ENCODE data around the gene PDE2A. TPM values are rescaled to one million over a fixed set of nuclear protein-coding genes. Genes with fewer than 3 reads are reported as not detected.

Gene PDE2A
- total RNA-seq, 2 donors from 2014 or later = 2.7 to 4.9 TPM

DNA sequence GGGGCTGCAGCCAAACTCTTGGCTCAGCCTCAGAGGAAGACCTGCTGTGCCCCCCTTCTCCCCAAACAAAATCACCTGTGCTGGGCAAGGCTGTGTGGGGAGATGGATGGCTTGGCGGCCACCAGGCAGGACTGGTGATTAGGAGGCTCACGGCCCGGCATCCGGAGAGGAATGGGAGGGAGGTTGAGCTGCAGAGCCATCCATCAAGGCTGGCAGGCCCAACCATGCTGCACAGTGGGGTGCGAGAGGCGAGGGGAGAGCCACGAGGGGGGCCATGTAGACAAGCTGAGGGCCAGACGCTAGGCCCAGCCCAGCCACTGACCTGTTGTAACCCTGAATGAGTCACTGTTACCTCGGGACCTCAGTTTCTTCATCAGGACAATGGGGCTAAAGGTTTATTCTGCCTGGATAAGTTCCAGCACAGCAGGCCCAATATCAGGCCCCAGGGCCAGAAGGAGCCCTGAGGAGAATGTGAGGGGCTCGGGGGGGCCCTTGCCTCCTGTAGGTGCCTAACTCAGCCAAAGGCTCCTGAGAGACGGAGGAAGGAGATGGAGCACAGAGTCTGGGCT, 18.2 kb downstream of the PDE2A start:
- no peak for ATAC-seq
- Mint-ChIP-seq H3K27ac (no peak overlapping the region), H3K36me3 (ENCODE audit: low read depth) (peaks cover 7% of the 10 kb centered on the region), H3K4me1 (peaks cover 2% of the 10 kb centered on the region), H3K27me3 (peaks cover 32% of the 10 kb centered on the region), H3K4me3 (no peak overlapping the region)
- no peaks in the 10 kb centered on the region for H3K9me3 ChIP-seq (ENCODE audit: control insufficient read depth, low read length, poor library complexity, severe bottlenecking)
- DNase-seq = no peak

DNA sequence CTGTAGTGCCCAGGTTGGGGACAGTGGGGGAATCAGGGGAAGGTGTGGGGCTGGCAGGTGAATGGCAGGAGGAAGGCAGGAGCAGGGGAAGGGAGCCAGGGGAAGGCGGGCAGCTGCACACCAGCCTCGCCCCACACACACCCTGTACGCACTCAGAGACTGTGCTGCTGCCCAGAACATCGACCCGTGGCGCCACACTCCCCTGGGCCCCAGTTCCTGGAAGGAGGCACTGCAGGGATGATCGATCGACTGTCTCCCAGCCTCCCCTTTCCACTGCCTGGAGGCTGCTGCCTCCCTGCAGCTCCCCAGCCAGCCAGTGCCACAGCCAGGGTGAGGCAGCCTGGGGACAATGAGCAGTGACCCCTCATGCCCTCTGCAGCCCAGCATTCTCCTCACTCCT, 19.2 kb downstream of the PDE2A start:
- DNase-seq (no peak), ATAC-seq (no peak)
- peaks cover 4% of the 10 kb centered on the region for H3K36me3 Mint-ChIP-seq (ENCODE audit: low read depth)
- H3K27ac Mint-ChIP-seq = no peak overlapping the region
- no peaks in the 10 kb centered on the region for H3K9me3 ChIP-seq (ENCODE audit: control insufficient read depth, low read length, poor library complexity, severe bottlenecking)
- peaks cover 3% of the 10 kb centered on the region for H3K4me1 Mint-ChIP-seq
- H3K27me3 Mint-ChIP-seq = peaks cover 27% of the 10 kb centered on the region
- no peak overlapping the region for H3K4me3 Mint-ChIP-seq

DNA sequence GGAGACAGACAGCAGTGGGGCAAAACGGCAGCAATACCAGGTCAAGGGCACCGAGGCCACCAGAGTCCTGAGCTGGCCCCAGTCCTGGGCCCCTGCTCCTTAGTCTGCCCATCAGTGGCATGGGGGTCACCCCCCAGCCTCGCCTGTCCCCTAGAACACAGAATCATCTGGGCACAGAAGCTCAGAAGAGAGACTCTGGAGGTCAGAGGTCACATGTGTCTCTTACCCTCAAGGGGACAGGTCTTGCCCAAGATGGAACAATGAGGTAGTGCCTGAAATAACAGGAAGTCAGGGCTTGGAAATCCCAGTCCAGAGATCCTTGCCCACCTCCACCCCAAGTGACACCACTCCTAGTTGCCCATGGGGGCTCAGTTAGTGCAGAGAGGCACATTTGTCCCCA, 20.6 kb downstream of the PDE2A start:
- DNase-seq = no peak
- Mint-ChIP-seq H3K27me3 (peaks cover 25% of the 10 kb centered on the region), H3K36me3 (ENCODE audit: low read depth) (peaks cover 4% of the 10 kb centered on the region), H3K27ac (peak overlapping the region; percentile 74), H3K4me3 (no peak overlapping the region), H3K4me1 (peaks cover 3% of the 10 kb centered on the region)
- no peak for ATAC-seq
- no peaks in the 10 kb centered on the region for H3K9me3 ChIP-seq (ENCODE audit: control insufficient read depth, low read length, poor library complexity, severe bottlenecking)

DNA sequence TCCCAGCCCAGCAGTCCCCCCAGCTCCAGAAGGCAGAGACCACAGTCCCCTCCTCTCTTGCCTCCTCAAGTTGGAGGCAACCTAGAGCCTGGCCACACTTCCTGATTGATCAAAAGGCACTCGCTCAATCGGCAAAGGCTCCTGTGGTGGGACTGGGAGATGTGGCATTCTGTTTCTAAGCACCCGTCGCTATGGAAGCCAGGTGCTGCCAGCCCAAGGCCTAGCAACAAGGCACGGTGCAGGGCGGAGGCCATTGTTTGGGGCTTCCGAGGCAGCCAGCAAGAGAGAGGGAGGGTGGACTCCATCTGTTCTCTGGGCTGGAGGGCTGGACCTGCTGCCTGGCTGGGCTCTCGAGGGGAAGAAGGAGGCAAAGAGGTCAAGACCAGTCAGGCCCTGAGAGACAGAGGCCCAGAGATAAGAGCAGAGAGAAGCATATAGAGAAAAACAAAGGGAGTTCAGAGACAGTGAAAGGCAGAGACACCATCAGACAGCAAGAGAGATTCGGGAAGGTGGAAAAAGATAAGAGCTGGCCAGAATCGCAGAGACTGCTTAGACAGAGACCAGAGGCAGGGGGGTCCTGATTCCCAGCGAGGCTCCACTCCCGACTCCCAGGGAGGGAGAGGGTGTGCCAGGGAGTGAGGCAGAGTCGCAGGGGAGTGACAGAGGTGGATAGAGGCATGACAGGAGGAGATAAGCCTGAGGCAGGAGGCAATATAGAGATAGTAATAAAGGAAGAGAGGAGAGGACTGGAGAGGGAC, 21.2 kb downstream of the PDE2A start:
- peak overlapping the region; percentile 74 for H3K27ac Mint-ChIP-seq
- no peak for ATAC-seq
- peaks cover 3% of the 10 kb centered on the region for H3K4me1 Mint-ChIP-seq
- H3K36me3 Mint-ChIP-seq (ENCODE audit: low read depth) = peaks cover 4% of the 10 kb centered on the region
- H3K4me3 Mint-ChIP-seq = no peak overlapping the region
- H3K27me3 Mint-ChIP-seq = peaks cover 20% of the 10 kb centered on the region
- DNase-seq = no peak
- no peaks in the 10 kb centered on the region for H3K9me3 ChIP-seq (ENCODE audit: control insufficient read depth, low read length, poor library complexity, severe bottlenecking)

DNA sequence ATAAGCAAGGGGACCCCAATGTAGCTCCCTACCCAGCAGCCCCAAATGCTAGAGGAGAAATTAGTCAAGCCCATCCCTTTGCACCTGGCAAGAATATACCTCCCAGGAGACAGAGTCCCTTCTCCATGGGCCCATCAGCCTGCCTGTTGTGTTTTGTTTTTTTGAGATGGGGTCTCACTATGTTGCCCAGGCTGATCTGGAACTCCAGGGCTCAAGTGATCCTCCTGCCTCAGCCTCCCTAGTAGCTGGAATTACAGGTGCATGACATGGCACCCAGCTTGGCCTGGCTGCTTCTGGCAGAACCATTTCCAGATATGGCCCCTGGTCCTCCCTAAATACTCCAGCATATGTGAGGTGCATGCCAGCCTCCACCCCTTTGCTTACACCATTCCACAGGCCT, 22.1 kb downstream of the PDE2A start:
- no peak overlapping the region for H3K4me3 Mint-ChIP-seq

DNA sequence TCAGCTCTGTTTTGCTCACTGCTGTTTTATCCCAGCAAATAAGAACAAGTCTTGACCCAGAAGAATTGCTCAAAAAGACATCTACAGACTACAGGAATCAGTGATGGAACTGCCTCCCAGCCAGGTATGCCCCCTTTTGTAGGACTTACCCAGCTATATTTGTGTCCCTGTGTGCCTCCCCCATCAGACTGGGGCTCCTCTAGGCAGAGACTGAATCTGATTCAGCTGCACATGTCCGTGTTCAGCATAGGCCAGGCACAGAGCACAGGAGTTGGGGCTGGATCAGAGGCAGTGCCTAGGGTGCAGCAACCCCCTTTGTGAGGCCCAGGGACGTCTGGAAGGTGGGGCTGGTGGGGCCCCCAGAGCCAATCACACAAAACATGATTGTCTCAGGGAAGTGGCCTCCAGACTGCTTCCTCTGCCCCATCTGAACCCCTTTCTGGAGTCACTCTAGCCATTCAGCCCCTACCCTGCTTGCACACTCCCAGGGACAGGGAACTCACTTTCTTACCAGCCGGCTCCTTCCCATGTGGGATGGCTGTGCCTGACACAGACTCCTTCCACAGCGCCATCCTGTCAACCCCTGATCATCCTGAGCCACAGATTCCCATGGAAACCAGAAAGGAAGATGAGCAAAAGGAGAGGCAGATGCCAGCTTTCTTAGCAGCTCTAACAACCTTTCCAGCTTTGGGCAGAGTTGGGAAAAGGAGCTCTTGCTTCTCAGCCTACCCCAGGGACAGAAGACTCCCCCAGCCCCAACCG, 24.8 kb downstream of the PDE2A start:
- ATAC-seq (no peak), DNase-seq (no peak)
- peaks cover 4% of the 10 kb centered on the region for H3K36me3 Mint-ChIP-seq (ENCODE audit: low read depth)
- H3K9me3 ChIP-seq (ENCODE audit: control insufficient read depth, low read length, poor library complexity, severe bottlenecking) = no peaks in the 10 kb centered on the region
- no peak overlapping the region for H3K4me3 Mint-ChIP-seq
- peaks cover 11% of the 10 kb centered on the region for H3K27me3 Mint-ChIP-seq
- no peak overlapping the region for H3K27ac Mint-ChIP-seq
- H3K4me1 Mint-ChIP-seq = peaks cover 2% of the 10 kb centered on the region

More for the DNA sequence above, 22.1 kb downstream of the PDE2A start:
- no peak for DNase-seq
- no peak for ATAC-seq
- peaks cover 4% of the 10 kb centered on the region for H3K36me3 Mint-ChIP-seq (ENCODE audit: low read depth)
- no peak overlapping the region for H3K27ac Mint-ChIP-seq
- H3K27me3 Mint-ChIP-seq = peaks cover 20% of the 10 kb centered on the region
- peaks cover 3% of the 10 kb centered on the region for H3K4me1 Mint-ChIP-seq
- H3K9me3 ChIP-seq (ENCODE audit: control insufficient read depth, low read length, poor library complexity, severe bottlenecking) = no peaks in the 10 kb centered on the region

DNA sequence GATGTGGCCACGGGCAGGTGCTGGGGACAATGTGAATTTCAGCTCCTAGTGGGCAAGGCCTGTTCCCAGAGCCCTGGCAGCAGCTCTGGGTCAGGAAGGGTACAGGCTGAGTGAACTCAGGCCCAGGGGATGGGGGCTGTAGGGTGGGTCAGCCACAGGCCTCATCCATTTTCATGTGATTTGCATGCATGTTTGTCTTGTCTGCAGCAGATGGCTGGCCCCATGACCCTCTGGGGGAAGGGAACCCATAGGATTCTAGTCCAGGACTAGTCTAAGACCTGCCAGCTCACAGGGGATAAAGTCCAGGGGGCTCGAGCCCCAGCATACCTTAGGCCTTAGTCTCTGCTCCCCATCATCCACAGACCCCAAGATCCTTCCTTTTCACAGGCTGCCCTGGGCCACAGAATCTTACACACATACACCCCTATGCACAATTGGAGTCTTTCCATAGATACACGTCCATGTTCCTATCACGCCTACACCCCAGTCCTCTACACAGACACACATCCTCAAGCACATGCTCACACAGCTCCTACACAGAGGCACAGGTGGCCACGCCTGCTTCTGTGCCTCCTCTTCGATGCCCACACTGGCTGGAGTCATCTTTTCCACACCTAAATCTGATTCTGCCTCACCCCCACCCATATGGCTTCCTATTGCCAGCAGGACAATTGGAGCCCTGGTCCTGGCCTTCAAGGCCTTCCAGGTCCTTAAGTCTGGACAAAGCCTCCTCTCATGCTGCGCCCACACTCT, 25.7 kb downstream of the PDE2A start:
- Mint-ChIP-seq H3K4me3 (no peak overlapping the region), H3K4me1 (peaks cover 6% of the 10 kb centered on the region)
- no peak for ATAC-seq

DNA sequence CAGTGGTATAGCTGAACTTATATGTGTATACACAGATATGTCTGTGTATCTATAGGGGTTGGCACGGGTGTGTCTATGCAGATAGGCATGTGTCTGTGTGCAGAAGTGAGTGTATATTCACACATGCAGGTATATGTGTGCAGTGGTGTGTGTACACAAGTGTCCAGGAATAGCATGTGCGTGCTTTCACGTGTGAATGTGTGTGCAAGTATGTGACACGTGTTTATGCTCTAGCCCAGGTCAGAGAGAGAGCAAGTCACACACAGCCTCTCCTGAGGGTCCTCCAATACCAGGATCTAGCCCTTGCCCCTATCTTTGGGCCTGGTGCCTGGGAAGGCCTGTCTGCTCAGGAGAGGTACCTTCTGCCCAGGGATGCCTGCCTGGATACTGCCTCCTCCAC, 26.3 kb downstream of the PDE2A start:
- Mint-ChIP-seq H3K4me1 (peaks cover 6% of the 10 kb centered on the region), H3K36me3 (ENCODE audit: low read depth) (no peaks in the 10 kb centered on the region), H3K4me3 (no peak overlapping the region), H3K27me3 (peaks cover 11% of the 10 kb centered on the region), H3K27ac (no peak overlapping the region)
- DNase-seq (no peak), ATAC-seq (no peak)
- H3K9me3 ChIP-seq (ENCODE audit: control insufficient read depth, low read length, poor library complexity, severe bottlenecking) = no peaks in the 10 kb centered on the region

More for the DNA sequence above, 25.7 kb downstream of the PDE2A start:
- Mint-ChIP-seq H3K27me3 (peaks cover 16% of the 10 kb centered on the region), H3K27ac (no peak overlapping the region), H3K36me3 (ENCODE audit: low read depth) (peaks cover 4% of the 10 kb centered on the region)
- no peak for DNase-seq
- no peaks in the 10 kb centered on the region for H3K9me3 ChIP-seq (ENCODE audit: control insufficient read depth, low read length, poor library complexity, severe bottlenecking)

DNA sequence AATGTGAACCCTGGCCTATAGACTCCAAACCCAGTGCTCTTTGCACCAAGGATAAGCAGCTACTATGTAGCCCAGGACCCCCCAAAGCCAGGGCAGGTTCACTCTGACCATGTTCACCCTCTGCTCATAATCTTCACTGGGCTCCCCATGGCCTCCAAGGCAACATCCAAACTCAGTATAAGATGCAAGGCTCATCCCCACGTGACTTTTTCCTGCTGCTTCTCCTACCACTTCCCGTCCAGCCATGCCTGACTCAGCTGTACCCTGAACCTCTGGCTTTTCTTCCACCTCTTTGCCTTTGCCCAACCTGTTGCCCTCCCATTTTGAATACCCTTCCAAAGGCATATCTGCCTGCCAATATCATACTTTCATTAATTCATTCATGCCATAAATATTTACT, 27.8 kb downstream of the PDE2A start:
- DNase-seq = no peak
- H3K4me3 Mint-ChIP-seq = no peak overlapping the region
- H3K27ac Mint-ChIP-seq = no peak overlapping the region
- H3K36me3 Mint-ChIP-seq (ENCODE audit: low read depth) = no peaks in the 10 kb centered on the region
- H3K27me3 Mint-ChIP-seq = peaks cover 9% of the 10 kb centered on the region
- H3K9me3 ChIP-seq (ENCODE audit: control insufficient read depth, low read length, poor library complexity, severe bottlenecking) = no peaks in the 10 kb centered on the region
- peaks cover 10% of the 10 kb centered on the region for H3K4me1 Mint-ChIP-seq
- ATAC-seq = no peak

DNA sequence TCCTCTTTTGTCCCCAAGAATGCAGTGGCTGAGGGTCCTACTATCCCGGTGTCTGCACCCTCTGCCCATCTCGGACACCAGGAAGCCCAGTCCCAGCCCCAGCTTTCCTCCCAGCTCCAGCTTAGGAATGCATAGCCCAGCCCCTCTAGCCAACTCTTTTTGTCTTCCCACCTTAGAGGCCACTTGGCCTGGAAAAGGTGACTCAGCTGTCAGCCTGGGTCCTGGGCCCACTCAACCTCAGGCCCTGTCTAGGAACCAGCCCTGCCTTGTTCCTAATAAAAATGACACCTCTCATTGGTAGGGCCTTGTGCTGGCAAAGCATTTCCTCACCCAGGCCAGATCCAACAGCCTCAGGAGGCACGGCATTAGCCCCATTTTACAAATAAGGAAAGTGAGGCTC, 28.2 kb downstream of the PDE2A start:
- no peak for DNase-seq
- ATAC-seq = no peak
- no peaks in the 10 kb centered on the region for H3K9me3 ChIP-seq (ENCODE audit: control insufficient read depth, low read length, poor library complexity, severe bottlenecking)
- Mint-ChIP-seq H3K4me3 (no peak overlapping the region), H3K36me3 (ENCODE audit: low read depth) (no peaks in the 10 kb centered on the region), H3K4me1 (peaks cover 10% of the 10 kb centered on the region), H3K27me3 (peaks cover 9% of the 10 kb centered on the region), H3K27ac (no peak overlapping the region)

DNA sequence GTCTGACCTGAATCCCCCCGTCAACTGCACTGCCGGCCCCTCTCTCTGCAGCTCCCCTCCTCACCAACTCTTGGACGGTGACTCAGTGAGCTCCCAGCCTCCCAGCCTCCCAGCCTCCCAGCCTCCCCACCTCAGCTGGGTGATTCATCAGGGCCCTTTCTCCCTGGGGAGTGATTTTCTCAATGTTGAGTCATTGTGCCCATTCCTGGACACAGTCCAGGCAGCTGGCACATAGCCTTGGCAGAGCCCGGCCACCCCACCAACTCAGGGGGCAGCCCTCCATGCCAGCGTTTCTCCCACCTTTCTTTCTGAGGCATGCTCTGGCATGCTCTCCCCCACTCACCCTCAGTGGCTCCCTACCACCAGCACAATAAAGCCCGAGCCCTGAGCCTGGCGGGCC, 30.7 kb downstream of the PDE2A start:
- H3K9me3 ChIP-seq (ENCODE audit: control insufficient read depth, low read length, poor library complexity, severe bottlenecking) = no peaks in the 10 kb centered on the region
- no peak for ATAC-seq
- no peak overlapping the region for H3K27ac Mint-ChIP-seq
- peak overlapping the region; percentile 83 for H3K4me3 Mint-ChIP-seq
- no peak for DNase-seq
- no peaks in the 10 kb centered on the region for H3K36me3 Mint-ChIP-seq (ENCODE audit: low read depth)
- H3K27me3 Mint-ChIP-seq = peaks cover 12% of the 10 kb centered on the region
- peaks cover 8% of the 10 kb centered on the region for H3K4me1 Mint-ChIP-seq

DNA sequence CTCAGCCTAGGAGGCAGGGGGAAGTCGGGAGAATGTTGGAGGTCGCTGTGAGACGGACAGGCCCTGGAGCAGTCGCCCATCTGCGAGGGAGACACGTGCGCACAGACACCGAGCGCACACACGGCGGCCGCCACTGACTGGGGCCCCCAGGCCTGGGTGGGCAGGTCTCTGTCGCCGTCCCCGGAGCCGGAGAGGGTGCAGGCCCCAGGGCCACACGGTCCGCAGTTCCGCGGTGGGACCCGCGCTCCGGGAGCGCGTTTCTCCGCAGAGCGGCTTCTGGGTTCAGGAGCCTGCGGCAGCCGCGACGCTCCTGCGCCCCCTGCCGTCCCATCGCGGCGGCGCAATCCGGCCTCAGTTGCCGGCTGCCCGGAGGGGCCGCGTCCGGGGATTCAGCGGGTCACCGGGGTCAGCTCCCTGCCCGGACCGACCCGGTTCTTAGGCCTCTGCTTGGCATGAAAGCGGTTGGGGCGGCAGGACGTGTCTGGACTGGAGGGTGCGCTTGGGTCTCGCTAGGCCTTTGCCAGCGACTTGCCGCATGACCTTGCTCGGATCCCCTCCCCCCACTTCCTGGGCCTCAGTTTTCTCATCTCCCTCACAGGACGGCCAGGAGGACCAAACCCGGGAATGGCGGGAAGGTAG, 31.2 kb downstream of the PDE2A start:
- Mint-ChIP-seq H3K27ac (no peak overlapping the region), H3K4me1 (peaks cover 8% of the 10 kb centered on the region), H3K27me3 (peaks cover 18% of the 10 kb centered on the region), H3K4me3 (peak overlapping the region; percentile 83), H3K36me3 (ENCODE audit: low read depth) (no peaks in the 10 kb centered on the region)
- ATAC-seq (peak; percentile 85), DNase-seq (peak; percentile 46 to 59 (median 58))
- H3K9me3 ChIP-seq (ENCODE audit: control insufficient read depth, low read length, poor library complexity, severe bottlenecking) = no peaks in the 10 kb centered on the region

Measured in T-helper 17 cell (primary cell).